ENCODE data around the gene DISP1. TPM values are rescaled to one million over a fixed set of nuclear protein-coding genes. Genes with fewer than 3 reads are reported as not detected.
"Not testable (repeated sequence)": the region's sequence is repeated elsewhere in the genome, so short reads cannot be mapped to it uniquely, and the experiment has no call there.

DISP1 gene
- total RNA-seq, 2 experiments from 2014 or later, result 0.81 to 1.1 TPM

DNA sequence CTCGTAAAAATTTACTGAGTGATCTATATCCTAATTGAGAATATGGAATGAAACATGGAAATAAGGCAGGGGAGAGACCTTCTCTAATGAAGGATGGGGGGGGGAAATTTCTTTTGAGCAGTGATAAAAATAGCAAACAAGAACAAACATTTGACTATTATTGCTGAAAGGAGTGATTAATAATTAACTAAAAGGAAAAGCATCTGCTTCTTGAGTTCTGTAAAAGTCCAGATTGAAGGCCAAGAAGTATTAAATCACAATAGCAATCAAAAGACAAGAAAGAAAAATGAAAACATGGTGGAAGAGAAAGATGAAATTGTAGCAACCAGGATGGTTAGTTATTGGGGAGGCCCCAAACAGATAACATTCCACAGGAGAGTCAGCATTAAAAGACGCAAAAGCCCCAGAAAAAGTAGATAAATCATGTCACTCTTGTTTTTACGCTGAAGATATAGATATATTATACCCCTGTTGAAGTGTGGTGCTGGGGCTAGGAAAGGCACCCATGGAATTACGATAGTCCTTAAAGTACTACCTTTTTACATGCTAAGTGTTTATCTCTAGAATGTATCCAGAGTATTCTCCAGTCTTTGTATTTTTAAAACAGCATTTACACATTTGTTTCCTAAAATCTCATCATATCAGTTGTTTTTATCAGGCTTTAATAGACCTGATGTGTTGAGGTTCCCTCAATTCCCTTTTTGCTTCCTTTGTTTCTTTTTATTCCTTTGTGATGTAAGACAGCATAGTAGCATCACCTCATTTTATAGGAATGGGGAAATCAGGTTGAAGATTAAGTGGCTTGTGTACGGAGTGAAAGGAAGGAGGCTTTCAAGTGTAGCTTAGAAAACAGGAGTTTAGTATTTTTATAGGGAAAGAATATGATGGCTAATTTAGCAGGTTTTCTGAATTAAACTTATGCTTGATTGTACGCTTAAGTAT, 28.9 kb downstream of the DISP1 start:
- Mint-ChIP-seq H3K27ac (no peak overlapping the region), H3K4me1 (ENCODE audit: low read depth) (no peaks in the 10 kb centered on the region), H3K36me3 (no peaks in the 10 kb centered on the region), H3K4me3 (no peak overlapping the region), H3K27me3 (no peaks in the 10 kb centered on the region), H3K9me3 (no peaks in the 10 kb centered on the region)
- no peak for DNase-seq
- intact Hi-C loops (cut with micrococcal nuclease), result no loop called here
- ChIA-PET CTCF (no interaction called here), POLR2A (no interaction called here)

DNA sequence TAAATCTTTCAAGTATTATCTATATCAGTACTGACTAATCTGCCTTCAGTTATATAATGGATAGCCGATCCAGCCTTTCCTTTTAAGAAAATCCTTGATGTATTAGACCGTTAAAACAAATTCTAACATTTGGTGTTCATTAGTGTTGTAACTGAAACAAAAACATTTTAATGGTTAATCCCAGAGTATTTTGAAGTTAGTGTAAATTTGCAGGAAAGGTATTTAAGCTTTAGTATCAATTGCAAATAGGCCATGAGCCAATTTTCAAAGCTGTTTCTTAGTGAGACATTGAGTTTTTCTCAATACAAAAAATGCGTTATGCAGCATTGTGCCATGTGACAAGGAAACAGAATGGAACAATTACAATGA, 29.6 kb downstream of the DISP1 start:
- no peaks in the 10 kb centered on the region for H3K4me1 Mint-ChIP-seq (ENCODE audit: low read depth)
- no peaks in the 10 kb centered on the region for H3K9me3 Mint-ChIP-seq
- no peak overlapping the region for H3K27ac Mint-ChIP-seq
- ChIA-PET POLR2A (no interaction called here), CTCF (no interaction called here)
- no peaks in the 10 kb centered on the region for H3K27me3 Mint-ChIP-seq
- intact Hi-C loops (cut with micrococcal nuclease), result no loop called here
- H3K36me3 Mint-ChIP-seq, result no peaks in the 10 kb centered on the region
- no peak for DNase-seq
- no peak overlapping the region for H3K4me3 Mint-ChIP-seq

DNA sequence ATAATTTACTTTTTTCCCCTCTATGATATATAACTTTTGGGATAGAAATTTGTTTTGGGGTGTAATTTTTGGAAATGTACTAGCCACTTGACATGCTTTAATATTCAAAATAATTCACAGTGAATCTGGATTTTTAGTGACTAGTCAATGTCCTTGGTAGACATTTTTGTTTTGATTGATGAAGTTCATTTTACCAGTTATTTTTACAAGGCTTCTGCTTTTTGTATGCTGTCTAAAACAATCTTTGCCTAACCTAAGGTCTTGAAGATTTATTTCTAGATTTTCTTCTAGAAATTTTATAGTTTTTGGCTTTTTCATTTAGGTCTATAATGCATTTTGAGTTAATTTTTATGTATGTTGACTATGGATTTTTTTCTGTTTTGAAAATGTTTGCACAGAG, 30.9 kb downstream of the DISP1 start:
- Mint-ChIP-seq H3K9me3 (no peaks in the 10 kb centered on the region), H3K4me1 (ENCODE audit: low read depth) (no peaks in the 10 kb centered on the region), H3K27ac (no peak overlapping the region), H3K4me3 (no peak overlapping the region), H3K27me3 (no peaks in the 10 kb centered on the region), H3K36me3 (no peaks in the 10 kb centered on the region)
- DNase-seq, result no peak
- intact Hi-C loops (cut with micrococcal nuclease), result no loop called here
- CTCF ChIA-PET, result no interaction called here
- POLR2A ChIA-PET, result no interaction called here

DNA sequence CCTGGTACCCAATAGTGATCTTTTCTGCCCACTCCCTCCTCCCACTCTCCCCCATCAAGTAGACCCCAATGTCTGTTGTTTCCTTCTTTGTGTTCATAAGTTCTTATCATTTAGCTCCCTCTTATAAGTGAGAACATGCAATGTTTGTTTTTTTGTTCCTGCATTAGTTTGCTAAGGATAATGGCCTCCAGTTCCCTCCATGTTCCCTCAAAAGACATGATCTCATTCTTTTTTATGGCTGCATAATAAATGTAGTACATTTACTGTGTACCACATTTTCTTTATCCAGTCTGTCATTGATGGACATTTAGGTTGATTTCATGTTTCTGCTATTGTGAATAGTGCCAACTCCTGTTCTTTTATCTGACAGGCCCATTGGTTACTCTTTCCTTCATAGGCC, 35.7 kb downstream of the DISP1 start:
- H3K4me1 Mint-ChIP-seq (ENCODE audit: low read depth); intact Hi-C loops (cut with micrococcal nuclease); CTCF ChIA-PET; H3K27ac Mint-ChIP-seq; H3K4me3 Mint-ChIP-seq; H3K9me3 Mint-ChIP-seq; H3K27me3 Mint-ChIP-seq; DNase-seq; POLR2A ChIA-PET: not testable (repeated sequence)
- H3K36me3 Mint-ChIP-seq, result peaks cover 22% of the 10 kb centered on the region

DNA sequence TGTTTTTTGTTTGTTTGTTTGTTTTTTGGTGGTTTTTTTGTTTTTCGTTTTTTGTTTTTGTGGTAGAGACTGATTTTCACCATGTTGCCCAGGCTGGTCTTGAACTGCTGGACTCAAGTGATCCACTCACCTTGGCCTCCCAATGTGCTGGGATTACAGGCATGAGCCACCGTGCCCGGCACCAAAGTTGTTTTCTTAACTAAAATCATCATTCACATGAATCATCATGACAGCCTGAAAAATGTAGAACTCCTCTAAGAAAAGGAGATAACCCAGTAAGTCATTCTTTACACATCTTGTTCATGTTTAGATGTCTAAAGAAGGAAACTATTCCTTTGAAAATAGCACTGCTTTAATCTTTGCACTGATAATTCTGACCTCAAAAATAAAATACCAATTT, 37.5 kb downstream of the DISP1 start:
- Mint-ChIP-seq H3K9me3 (peaks cover 11% of the 10 kb centered on the region), H3K4me3 (no peak overlapping the region), H3K4me1 (ENCODE audit: low read depth) (no peaks in the 10 kb centered on the region), H3K36me3 (peaks cover 26% of the 10 kb centered on the region), H3K27me3 (no peaks in the 10 kb centered on the region), H3K27ac (no peak overlapping the region)
- intact Hi-C loops (cut with micrococcal nuclease), result no loop called here
- ChIA-PET CTCF (no interaction called here), POLR2A (no interaction called here)
- no peak for DNase-seq

DNA sequence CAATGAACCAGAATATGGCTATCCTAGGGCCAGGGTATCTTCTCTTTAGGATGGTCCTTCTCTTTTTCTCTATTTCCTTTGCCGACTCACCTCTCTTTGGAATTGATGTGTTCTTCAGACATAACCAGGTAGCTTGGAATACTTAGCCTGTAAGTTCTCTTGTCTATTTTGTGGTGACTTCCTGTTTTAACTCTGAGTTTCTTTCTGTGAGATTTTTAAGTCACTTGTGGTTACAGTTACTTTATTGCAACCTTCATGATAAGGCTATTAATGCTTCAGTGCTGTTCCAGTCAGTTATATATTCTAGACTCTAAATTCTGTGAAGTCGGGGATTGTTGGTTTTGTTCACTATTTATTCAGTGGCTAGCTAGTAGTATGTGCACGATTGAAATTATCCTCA, 46.2 kb downstream of the DISP1 start:
- CTCF ChIA-PET, result no interaction called here
- H3K4me1 Mint-ChIP-seq (ENCODE audit: low read depth), result peaks cover 3% of the 10 kb centered on the region

More for the DNA sequence above, 46.2 kb downstream of the DISP1 start:
- Mint-ChIP-seq H3K27ac (no peak overlapping the region), H3K4me3 (no peak overlapping the region), H3K27me3 (no peaks in the 10 kb centered on the region), H3K9me3 (peaks cover 22% of the 10 kb centered on the region), H3K36me3 (peaks cover 13% of the 10 kb centered on the region)
- intact Hi-C loops (cut with micrococcal nuclease), result no loop called here
- DNase-seq, result no peak
- POLR2A ChIA-PET, result no interaction called here

Other genes starting within 250 kb of the DISP1 start
- gene TAF1A, start 225.1 kb upstream of the DISP1 start, total RNA-seq, result 10 to 100 TPM; 19.1 to 19.6 TPM
- gene MIA3, start 196.9 kb upstream of the DISP1 start, total RNA-seq, result 10 to 100 TPM; 41.5 to 43.2 TPM
- 10 to 100 TPM; 64.6 to 65.1 TPM for gene AIDA, start 102.5 kb upstream of the DISP1 start, total RNA-seq
- 10 to 100 TPM; 37.4 to 39.7 TPM for gene BROX, start 102.5 kb upstream of the DISP1 start, total RNA-seq
- gene FAM177B, start 77.8 kb upstream of the DISP1 start, total RNA-seq, result not detected

All from activated CD4-positive, alpha-beta memory T cell treated with anti-CD3 and anti-CD28 coated beads for 36 hours (primary cell).